GM19372 (cell line): Measurements from ENCODE around the gene CTNNBIP1.
"Not testable (repeated sequence)": the region's sequence is repeated elsewhere in the genome, so short reads cannot be mapped to it uniquely, and the experiment has no call there.

ENCODE experiments used
- ATAC-seq: cut with Tn5 transposase; IDR thresholded peaks from one replicate; pipeline ENCODE4 v1.9.1; 2021; ENCODE audit warnings: mild to moderate bottlenecking, low read depth, moderate library complexity; ENCODE audit not compliant: unreplicated experiment

The CTNNBIP1 gene

GRCh38 chr1:9814619-9815018, 95.5 kb downstream of the CTNNBIP1 start:
- no peak for ATAC-seq

DNA sequence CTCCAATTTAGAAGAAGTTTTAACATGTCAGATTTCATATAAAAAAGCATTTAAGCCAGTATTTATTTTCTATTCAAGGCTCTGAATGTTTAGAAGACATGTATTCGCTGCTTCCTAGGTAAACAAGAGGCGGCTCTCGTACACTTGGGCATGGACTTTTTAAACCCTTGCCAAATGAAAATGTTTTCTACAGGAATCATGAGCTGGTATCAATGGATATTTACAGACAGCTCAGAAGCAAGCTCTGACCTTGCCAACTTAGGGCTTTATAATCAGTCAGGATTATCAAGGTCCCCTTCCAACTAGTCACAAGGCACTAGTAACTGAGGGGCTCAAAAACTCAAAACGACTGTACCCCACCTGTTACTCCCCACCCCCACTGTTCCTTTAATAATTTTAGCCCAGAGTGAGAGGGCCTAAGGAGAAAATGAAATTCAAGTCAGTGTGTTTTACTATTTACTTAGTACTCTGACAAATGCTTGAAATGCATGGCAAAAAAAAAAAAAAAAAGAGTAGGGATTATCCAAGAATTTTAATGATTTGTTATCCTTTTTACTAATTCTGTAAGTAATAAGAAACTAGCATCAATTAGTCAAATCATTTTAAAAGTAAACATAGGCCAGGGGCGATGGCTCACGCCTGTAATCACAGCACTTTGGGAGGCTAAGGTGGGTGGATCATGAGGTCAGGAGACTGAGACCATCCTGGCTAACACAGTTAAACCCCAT, 98.7 kb downstream of the CTNNBIP1 start:
- ATAC-seq, result no peak

DNA sequence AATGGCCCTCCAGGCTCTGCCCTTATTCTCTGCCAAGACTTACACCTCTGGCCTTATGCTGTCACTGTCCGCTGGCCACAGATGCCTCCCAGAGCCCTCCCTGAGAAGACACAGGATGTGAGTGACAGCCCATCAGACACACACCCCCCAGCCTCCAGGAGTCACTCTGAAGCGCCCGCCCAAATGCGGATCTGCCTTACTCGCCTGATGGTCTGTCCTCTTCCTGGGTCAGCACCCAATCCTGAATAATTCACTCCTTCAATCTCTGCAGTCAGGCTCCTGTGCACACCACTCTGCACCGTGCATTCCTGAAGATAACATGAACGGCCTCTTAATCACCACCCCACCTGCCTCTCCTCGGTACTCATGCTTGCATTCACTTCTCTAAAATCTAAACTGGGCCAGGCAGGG, 101.0 kb downstream of the CTNNBIP1 start:
- ATAC-seq, result no peak

DNA sequence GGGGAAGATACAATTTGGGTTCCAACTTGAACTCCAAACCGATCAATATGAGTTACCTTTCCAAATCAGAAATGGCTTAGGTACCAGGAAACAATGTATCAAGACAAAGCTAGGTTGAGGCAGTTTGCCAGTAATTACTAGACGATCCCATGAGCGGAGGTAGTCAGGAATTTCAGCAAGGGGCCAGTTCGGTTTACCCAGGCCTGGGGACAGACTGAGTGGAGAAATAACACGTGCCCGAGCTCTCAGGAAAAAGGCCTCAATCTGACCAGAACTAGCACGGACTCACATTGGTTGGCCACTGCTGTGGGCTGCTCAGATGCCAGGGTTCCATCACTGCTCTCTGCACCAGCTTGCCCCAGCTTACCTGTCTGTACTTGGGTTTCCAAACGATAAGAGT, 101.6 kb downstream of the CTNNBIP1 start:
- no peak for ATAC-seq

GRCh38 chr1:9807541-9807940, 102.5 kb downstream of the CTNNBIP1 start:
- ATAC-seq, result no peak

GRCh38 chr1:9805972-9806371, 104.1 kb downstream of the CTNNBIP1 start:
- not testable (repeated sequence) for ATAC-seq

DNA sequence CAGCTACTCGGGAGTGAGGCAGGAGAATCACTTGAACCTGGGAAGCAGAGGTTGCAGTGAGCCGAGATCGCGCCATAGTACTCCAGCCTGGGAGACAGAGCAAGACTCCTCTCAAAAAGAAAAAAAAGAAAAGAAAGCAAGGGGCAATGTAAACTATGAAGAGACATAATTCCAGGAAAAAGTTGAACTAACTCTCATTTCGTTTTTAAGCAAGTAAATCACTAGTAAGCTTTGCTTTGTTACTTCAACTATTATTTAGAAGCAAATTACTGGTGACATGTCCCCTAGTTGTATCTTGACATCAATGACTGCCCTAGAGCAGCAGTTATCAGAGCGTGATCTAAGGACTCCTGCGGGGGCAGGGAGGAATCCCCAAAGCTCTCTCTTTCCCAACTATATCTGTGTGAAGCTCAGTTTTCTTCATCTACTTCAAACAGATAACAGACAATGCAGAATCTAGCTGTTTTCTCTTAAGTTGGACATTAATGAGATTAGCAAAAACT, 105.0 kb downstream of the CTNNBIP1 start:
- no peak for ATAC-seq

GRCh38 chr1:9803003-9803918, 106.8 kb downstream of the CTNNBIP1 start:
- ATAC-seq, result not testable (repeated sequence)

DNA sequence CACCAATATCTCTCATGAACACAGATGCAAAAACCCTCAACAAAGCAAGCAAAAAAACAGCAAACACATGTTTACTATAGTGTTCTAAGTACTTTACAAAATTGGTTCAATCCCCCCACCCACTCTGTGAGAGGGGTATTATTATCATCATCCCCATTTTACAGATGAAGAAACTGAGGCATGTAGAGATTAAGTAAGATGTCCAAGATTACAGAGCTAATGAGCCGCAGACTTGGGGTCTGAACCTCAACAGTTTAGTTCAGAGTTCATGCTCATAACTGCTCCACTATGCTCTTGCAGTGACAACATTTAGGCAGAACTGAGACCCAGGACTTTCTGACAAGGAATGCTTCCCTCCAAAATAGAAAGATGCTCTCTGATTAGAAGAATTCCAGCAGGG, 108.2 kb downstream of the CTNNBIP1 start:
- no peak for ATAC-seq
